NCI-H345 treated with DMSO at 0.1 percent for 48 hours (cell line): ENCODE results near the gene FSD1.
"Not testable (repeated sequence)": the region's sequence is repeated elsewhere in the genome, so short reads cannot be mapped to it uniquely, and the experiment has no call there.

Experiments
- DNase-seq: peaks from one replicate; lab custom pipeline; 2025; ENCODE audit not compliant: unreplicated experiment; lab: John Stamatoyannopoulos, UW

Gene FSD1

GRCh38 chr19:4342314-4342614 is 37.9 kb downstream of the FSD1 start:
- DNase-seq = no peak

- peak; percentile 100 for DNase-seq
These were observed 38.4 kb downstream of the FSD1 start for GRCh38 chr19:4342615-4343369.

GRCh38 chr19:4343370-4344307 is 39.2 kb downstream of the FSD1 start, which contains the start of gene MPND:
Gene MPND (plus strand): TSS chr19:4343562. CDS start chr19:4343594, 32 bp downstream.
- peak; percentile 78 for DNase-seq

- DNase-seq = no peak
These were observed 41.1 kb downstream of the FSD1 start for GRCh38 chr19:4345342-4346019.

GRCh38 chr19:4346020-4346383 is 41.6 kb downstream of the FSD1 start:
- DNase-seq = no peak

GRCh38 chr19:4347521-4347920 is 43.1 kb downstream of the FSD1 start:
- DNase-seq = no peak

GRCh38 chr19:4349225-4349624 is 44.8 kb downstream of the FSD1 start:
- DNase-seq = not testable (repeated sequence)

GRCh38 chr19:4350111-4350510 is 45.7 kb downstream of the FSD1 start:
- no peak for DNase-seq

GRCh38 chr19:4350726-4351125 is 46.3 kb downstream of the FSD1 start:
- no peak for DNase-seq

GRCh38 chr19:4352701-4353121 is 48.3 kb downstream of the FSD1 start:
- peak; percentile 55 for DNase-seq

GRCh38 chr19:4354282-4354681 is 49.9 kb downstream of the FSD1 start:
- DNase-seq = no peak

- no peak for DNase-seq
These were observed 50.5 kb downstream of the FSD1 start for GRCh38 chr19:4354897-4355296.

- no peak for DNase-seq
These were observed 52.8 kb downstream of the FSD1 start for GRCh38 chr19:4357095-4357797.

GRCh38 chr19:4357921-4358326 is 53.5 kb downstream of the FSD1 start:
- no peak for DNase-seq

GRCh38 chr19:4358709-4359626 is 54.6 kb downstream of the FSD1 start:
- no peak for DNase-seq

- DNase-seq = no peak
These were observed 55.2 kb downstream of the FSD1 start for GRCh38 chr19:4359627-4360000.

GRCh38 chr19:4360081-4360569 is 55.7 kb downstream of the FSD1 start:
- no peak for DNase-seq

GRCh38 chr19:4360641-4361151 is 56.3 kb downstream of the FSD1 start:
- no peak for DNase-seq

- DNase-seq = no peak
These were observed 57.0 kb downstream of the FSD1 start for GRCh38 chr19:4361152-4362046.
